Activated naive CD4-positive, alpha-beta T cell treated with Interleukin-2 at 50 U/mL for 16 hours (primary cell): ENCODE measurements around the gene MFSD1.

Experiments used
- DNase-seq: peaks from one replicate; pipeline ENCODE4 v3.0.0-alpha.2; 2020

MFSD1 gene

GRCh38 chr3:158820521-158820920 lies 18.7 kb downstream of the MFSD1 start:
- DNase-seq = no peak

GRCh38 chr3:158821847-158822246 lies 20.0 kb downstream of the MFSD1 start:
- no peak for DNase-seq

DNA sequence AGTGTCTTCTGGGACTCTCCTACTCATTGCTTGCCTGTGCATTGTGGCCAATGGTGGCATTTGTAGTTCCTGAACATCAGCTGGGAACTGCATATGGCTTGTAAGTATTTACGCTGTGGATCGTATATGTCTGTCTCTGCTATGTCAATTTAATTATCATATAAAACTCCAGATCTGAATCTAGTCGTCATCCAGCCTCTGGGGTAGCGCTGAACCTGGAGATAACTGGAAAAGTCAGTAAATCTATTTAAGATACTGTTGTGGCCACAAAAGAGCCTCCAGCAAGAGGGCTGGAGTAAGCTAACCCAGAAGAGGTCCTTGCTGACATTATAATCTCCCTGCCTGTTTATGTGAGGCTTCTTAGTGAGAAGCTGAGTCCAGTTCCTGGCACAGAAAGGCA lies 21.6 kb downstream of the MFSD1 start:
- no peak for DNase-seq

DNA sequence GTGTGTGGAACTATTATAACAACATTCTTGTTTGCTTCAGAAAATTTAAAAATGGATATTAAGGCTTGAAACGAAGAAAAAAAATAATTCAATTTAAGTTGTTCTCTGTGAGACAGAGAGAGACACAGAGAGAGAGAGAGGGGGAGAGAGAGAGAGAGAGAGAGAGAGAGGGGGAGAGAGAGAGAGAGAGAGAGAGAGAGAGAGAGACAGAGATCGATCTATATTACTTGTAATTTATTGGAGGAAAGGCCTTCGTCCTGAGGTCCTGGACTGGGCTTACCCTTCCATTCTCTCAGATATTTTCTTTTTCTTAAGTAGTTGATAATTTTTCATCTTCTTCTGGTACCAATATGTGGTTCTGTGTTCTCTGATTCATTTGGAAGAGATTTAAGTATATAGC lies 25.9 kb downstream of the MFSD1 start:
- no peak for DNase-seq

GRCh38 chr3:158830391-158830790 lies 28.5 kb downstream of the MFSD1 start:
- no peak for DNase-seq

- DNase-seq = no peak
Observed at GRCh38 chr3:158831861-158832260, 30.0 kb downstream of the MFSD1 start.

DNA sequence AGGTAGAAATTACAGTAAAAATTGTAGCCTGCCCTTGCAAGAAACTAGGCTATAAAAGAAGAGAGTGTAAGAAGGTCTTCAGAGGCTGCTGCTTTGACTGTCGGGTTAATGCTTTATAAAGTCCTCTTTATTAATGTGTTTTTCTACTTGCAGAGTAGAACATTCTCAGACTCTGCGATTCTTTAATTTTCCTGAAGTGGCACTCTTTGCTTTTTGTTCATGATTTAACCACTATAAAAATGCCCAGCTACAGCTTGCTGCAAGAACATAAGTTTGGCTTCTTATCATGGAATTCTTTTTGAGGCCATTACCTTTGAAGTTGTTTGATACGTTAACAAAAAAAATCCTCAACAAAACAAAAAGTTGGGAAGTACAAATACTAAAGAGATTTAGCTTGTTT lies 33.8 kb downstream of the MFSD1 start:
- DNase-seq = no peak

DNA sequence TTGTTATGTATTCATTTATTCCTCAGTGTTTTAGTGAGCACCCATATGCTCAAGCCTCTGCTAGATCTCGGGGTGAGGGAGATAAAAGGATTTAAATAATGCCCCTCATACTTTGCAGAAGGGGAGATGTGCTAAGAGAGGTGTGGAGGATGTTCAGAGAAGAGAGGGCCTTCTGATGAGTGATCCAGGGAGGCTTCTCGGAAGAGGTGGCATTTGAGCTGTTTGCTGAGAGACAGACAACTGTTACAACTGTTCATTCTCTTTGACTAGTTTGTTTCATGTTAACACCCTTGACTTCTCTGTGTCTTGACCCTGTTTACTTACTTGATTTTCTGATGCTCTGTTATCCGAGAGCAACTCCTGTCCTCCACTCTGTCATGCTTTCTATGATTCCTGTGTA lies 34.5 kb downstream of the MFSD1 start:
- no peak for DNase-seq

- no peak for DNase-seq
Observed at GRCh38 chr3:158837240-158837639, 35.4 kb downstream of the MFSD1 start.

DNA sequence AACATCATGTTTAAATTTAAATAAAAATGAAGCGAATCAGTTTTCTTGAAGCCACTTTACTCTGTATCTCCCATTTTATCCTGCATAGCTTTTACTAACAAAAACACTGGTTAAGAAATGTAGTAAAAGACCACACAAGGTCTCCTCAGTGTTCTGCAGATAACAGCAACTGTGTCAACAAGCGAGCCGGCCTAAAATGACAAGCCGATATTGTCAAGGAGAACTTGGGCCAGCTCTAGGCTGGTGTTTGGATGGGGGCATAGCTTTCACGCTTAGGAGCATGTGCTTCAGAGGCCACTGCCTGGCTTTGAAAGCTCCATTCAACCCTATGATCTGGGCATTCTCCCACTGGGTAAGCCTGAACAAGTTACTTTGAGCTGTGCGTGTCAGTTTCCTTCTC lies 38.1 kb downstream of the MFSD1 start:
- no peak for DNase-seq

DNA sequence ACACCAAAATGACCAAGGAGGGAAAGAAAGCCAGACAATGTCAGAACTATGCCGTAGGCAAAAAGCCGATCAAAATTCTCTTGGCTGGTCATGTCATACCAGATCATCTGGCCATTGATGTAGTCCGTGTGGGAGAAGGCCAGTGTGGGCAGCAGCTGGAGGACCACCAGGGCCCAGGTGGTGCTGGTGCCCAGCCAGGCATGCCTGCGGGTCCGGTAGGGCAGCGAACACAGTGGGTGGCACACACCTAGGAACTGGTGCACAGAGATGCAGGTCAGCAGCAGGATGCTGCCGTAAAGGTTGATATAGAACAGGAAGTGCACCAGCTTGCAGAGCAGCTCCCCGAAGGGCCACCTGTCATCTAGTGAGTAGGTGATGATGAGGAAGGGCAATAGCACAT lies 39.5 kb downstream of the MFSD1 start:
- no peak for DNase-seq

GRCh38 chr3:158842976-158843375 lies 41.1 kb downstream of the MFSD1 start:
- DNase-seq = no peak

- peak; percentile 31 for DNase-seq
Observed at GRCh38 chr3:158845765-158846350, 44.0 kb downstream of the MFSD1 start.

- no peak for DNase-seq
Observed at GRCh38 chr3:158846803-158847451, 45.1 kb downstream of the MFSD1 start.

- no peak for DNase-seq
Observed at GRCh38 chr3:158847452-158847821, 45.6 kb downstream of the MFSD1 start.

- DNase-seq = no peak
Observed at GRCh38 chr3:158847885-158848284, 46.0 kb downstream of the MFSD1 start.

- no peak for DNase-seq
Observed at GRCh38 chr3:158849757-158850156, 47.9 kb downstream of the MFSD1 start.

- DNase-seq = no peak
Observed at GRCh38 chr3:158859362-158859761, 57.5 kb downstream of the MFSD1 start.

DNA sequence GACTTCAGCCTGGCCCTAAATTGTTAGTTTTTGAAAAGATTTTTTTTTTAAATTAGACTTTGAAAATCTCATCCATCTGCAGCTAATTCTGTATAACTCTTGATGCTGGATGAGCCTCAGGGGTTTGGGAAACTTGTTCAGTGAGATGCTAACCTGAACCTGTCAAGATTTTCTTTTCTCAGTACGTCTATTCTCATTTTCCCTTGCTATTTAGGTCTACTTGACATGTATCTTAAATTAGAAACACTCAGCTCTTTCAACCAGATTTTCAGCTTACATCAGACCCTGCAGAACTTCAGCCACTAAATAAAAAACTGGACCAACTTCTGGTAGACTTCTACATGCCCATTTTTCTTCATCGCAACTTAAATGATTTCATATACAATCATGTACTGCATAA lies 61.4 kb downstream of the MFSD1 start:
- no peak for DNase-seq

GRCh38 chr3:158864492-158864891 lies 62.6 kb downstream of the MFSD1 start:
- DNase-seq = no peak

DNA sequence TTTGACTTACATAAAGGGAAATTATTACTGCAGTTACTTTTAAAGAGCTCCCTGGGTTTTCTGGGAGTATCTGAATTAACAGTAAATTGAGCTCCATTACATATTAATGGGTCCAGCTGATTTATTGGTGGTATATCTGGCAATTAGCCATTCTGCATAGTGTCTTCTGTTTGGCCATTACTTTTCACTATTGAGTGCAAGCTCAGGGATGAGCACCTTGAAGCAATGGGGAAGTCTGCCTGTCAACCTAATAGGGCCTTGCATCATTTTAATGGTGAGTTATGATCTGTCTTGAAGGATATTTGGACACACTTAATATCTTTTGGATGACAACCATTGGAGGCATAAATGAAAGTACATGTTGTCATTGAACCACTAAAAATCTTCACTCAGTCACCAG lies 73.8 kb downstream of the MFSD1 start:
- DNase-seq = no peak
